HG03571 (cell line): Measurements from ENCODE around the gene ULK3.
"Not testable (repeated sequence)": the region's sequence is repeated elsewhere in the genome, so short reads cannot be mapped to it uniquely, and the experiment has no call there.

Source experiments
- ATAC-seq: cut with Tn5 transposase; IDR thresholded peaks from one replicate; pipeline ENCODE4 v1.9.1; 2021; ENCODE audit not compliant: unreplicated experiment

The ULK3 gene, protein sequence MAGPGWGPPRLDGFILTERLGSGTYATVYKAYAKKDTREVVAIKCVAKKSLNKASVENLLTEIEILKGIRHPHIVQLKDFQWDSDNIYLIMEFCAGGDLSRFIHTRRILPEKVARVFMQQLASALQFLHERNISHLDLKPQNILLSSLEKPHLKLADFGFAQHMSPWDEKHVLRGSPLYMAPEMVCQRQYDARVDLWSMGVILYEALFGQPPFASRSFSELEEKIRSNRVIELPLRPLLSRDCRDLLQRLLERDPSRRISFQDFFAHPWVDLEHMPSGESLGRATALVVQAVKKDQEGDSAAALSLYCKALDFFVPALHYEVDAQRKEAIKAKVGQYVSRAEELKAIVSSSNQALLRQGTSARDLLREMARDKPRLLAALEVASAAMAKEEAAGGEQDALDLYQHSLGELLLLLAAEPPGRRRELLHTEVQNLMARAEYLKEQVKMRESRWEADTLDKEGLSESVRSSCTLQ

DNA sequence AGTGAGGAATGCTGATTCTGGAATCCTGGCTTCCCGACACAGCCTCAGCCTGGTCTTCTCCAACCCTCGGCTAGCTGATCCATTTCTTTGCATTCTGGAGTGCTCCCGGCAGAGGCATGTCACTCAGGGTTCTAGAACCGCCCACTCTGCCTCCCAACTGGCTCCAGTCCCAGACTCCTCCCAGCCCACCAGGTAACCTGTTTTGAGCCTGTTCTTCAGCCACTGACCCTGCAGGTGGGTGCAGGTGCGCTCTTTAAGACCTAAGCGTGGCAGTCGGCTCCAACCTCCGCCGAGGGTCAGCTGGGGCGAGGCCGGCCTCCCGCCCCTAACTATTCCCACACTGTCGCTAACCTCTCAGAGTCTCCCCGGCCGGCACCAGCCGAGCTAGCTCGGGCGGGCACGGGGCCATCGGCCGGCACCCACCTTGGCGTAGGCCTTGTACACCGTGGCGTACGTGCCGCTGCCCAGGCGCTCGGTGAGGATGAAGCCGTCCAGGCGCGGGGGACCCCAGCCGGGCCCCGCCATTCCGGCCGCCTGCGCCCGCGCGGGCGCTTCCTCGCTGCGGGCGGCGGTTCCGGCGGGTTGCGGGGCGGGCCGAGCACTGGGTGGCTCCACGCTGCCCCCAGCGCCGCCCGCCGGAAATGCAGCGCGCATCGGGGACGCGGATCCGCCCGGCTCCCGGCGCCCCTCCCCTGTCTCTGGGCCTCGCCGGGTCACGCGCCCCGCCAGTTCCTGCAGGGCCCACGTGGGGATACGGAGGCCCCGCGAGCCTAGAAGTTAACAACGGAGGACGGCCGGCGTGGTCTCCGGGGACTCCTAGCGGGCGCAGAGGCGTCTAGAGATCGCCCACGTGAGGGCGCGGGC is at the start of gene ULK3:
Gene ULK3 (minus strand): TSS at position 576 of the 864 bp plus-strand sequence. CDS start 51 bp downstream, at position 525.
- ATAC-seq = peak; percentile 75

DNA sequence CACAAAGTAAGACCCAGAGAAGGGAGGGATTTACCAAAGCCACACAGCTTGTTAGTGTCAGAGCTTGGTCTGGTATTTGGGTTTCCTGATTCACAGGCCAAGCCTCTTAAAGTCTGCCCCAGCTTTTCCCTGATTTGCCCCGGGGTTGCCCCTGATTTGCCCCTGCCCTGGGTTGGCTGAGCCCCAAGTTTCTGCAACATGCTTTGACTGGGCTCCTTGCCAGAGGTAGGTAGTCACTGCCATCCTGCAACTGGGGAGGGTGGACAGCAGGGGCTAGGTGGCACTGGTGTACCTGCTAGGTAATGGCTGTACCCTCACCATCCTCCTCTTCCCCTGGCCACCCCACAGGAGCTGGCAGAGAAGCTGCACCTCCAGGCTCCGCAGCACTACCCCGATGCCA is 49.4 kb upstream of the ULK3 start:
- ATAC-seq = no peak

DNA sequence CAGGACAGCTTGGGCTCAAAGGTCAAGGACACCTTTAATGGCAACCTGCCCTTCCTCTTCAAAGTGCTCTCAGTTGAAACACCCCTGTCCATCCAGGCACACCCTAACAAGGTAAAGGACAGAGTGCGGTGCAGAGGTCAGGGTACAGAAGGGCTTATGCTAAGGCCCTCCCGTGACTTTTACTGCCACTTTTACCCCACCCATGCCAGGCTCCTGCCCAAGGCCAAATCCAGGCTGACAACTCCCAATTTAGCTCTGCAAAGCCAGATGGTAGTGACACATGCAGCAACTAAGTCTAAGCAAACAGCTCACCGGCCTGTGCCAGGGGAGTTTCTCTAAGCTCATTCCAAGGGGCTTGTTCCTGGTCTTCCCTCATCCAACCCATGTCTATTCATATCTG is 48.5 kb upstream of the ULK3 start:
- ATAC-seq = no peak

DNA sequence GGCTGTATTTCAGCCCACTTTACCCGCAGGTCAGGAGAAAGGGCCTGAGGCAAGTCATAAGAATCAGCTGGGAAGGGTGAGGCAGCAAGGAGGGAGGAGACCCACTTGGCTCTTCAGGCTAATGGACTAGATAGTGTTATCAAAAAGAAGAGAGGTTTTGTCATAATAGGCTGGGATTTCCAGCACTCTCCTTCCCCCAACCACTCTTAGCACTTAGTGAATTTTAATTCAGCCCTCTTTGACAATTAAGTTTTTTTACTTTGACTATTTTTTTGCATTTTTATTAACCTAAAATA is 47.7 kb upstream of the ULK3 start:
- ATAC-seq = no peak

DNA sequence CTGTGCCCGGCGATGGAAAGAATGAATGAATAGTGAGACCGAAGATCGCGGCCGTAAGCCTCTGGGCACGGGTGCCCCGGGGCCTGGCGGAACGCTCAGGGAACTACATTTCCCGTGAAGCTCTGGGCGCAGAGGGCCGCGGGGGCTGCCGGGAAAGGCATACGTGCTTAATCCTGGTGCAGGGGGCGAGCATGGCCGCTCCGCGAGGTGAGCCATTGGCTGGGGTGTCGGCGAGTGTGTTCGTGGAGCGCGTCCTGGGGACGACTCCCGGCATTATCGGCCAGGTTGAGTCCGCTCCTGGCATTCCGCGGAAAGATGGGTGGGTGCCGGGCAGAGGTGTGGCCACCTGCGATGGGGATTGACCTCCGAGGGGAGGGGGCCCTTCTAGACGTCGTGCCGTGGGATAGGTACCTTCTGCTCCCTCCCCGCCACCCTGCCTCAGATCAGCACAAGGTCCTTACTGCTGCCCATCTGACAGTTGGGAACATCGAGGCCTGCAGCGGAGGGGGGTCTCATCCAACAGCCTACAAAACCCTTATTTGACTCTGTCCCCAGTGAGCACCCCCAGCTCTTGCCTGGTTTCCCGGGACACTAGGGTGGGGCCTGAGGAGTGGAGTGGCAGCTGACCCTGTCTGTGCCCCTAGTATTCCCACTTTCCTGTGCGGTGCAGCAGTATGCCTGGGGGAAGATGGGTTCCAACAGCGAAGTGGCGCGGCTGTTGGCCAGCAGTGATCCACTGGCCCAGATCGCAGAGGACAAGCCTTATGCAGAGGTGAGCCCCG is 47.1 kb upstream of the ULK3 start, which contains the start of gene MPI:
Gene MPI (plus strand): TSS at position 160 of the 782 bp plus-strand sequence. CDS start 32 bp downstream, at position 192.
- peak; percentile 90 for ATAC-seq

DNA sequence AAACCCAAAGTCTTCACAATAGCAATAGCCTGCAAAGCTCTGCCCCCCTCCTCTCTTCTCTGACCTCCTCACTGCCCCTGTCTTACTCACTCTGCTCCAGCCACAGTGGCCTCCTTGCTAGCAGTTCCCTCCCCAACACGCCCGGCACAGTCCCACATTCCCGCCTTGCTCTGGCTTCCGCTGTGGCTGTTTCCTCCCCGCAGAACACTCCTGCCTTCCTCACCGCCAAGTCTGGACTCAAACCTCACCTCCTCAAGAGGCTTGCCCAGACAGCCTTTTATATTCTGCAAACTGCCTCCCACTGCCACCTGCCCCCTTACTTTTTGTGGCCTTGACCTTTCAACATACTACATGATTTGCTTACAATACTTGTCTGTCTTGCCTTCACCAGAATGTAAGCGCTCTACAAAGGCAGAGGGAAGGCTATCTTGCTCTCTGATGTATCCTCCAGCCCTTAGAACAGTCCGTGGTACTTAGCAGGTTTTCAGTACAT is 46.5 kb upstream of the ULK3 start:
- no peak for ATAC-seq

DNA sequence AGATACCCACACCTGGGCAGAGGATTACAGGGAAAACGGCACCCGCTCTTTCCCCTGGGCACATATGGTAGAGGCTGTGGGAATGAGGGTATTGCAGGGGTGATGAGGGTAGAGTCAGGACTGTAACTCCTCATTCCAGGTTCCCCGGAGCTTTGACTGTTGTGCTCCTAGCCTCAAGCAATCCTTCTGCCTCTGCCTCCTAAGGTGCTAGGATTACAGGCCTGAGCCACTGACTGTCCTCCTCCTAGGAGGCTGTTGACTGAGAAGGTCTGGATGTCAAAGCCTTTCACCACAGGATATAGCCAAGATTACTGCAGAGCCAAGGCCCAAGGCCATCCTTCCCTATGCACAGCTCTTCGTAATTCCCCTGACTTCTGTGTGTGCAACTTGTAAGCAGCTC is 45.8 kb upstream of the ULK3 start:
- no peak for ATAC-seq

DNA sequence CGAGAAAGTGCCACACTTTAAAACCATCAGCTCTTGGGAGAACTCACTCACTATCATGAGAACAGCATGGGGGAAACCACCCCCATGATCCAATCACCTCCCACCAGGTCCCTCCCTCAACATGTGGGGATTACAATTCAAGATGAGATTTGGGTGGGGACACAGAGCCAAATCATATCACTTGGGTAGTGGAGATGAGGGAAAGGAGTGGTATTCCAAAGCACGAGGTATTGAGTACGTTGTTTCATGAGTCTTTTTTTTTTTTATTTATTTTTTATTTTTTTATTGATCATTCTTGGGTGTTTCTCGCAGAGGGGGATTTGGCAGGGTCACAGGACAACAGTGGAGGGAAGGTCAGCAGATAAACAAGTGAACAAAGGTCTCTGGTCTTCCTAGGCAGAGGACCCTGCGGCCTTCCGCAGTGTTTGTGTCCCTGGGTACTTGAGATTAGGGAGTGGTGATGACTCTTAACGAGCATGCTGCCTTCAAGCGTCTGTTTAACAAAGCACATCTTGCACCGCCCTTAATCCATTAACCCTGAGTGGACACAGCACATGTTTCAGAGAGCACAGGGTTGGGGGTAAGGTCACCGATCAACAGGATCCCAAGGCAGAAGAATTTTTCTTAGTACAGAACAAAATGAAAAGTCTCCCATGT is 44.7 kb upstream of the ULK3 start:
- not testable (repeated sequence) for ATAC-seq

DNA sequence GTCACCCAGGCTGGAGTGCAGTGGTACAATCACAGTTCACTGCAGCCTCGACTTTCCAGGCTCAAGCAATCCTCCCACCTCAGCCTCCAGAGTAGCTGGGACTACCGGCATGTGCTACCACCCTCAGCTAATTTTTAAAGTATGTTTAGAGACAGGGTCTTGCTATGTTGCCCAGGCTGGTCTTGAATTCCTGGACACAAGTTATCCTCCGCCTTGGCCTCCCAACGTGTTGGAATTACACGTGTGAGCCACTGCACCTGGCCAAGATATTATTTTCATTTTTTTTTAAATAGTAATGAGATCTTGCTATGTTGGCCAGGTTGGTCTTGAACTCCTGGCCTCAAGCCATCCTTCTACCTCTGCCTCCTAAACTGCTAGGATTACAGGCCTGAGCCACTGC is 42.5 kb upstream of the ULK3 start:
- no peak for ATAC-seq

DNA sequence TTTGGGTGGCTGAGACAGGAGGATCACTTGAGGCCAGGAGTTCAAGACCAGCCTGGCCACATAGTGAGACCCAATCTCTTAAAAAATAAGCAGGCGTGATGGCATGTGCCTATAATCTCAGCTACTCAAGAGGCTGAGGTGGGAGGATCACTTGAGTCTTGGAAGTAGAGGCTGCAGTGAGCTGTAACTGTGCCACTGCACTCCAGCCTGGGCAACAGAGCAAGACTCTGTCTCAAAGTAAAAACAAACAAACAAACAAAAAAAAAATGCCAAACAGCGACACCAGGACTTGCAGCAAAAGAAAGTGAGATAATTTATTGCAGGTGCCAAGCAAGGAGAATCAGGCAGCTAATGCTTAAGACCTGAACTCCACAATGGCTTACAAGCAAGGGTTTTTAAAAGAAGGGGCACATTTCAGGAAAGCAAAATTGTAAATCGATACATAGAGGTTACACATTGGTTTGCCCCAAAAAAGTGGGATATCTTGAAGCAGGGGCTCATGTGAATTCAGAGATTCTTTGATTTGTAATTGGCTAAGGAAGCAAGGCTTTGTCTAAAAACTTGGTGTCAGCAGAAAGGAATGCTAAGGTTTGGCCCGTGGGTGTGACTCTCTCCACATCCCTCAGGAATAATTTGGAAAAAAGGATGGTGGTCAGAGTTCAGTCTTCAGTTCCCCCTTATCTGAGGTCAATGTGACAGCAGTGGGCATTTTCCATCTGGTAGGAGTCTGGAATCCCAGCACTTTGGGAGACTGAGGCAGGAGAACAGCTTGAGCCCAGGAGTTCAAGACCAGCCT is 41.7 kb upstream of the ULK3 start:
- ATAC-seq = no peak

DNA sequence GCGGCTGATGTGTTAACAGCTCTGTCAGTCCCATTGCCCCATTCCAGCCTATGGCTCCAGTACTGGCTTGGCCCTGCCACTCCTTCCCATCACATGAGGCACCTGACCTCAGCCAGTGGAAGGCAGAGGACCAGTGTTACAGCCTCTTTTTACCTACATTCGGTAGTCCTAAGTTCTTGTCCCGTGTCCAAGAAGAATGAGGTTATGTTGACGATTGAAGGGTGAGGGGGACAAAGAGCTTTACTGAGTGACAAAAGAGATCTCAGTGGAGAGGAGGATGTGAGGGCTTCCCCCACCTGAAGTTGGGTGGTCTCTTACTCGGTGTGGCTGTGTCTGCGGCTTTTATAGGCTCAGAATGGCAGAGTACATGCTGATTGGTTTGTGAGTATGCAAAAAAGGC is 39.6 kb upstream of the ULK3 start:
- ATAC-seq = no peak

DNA sequence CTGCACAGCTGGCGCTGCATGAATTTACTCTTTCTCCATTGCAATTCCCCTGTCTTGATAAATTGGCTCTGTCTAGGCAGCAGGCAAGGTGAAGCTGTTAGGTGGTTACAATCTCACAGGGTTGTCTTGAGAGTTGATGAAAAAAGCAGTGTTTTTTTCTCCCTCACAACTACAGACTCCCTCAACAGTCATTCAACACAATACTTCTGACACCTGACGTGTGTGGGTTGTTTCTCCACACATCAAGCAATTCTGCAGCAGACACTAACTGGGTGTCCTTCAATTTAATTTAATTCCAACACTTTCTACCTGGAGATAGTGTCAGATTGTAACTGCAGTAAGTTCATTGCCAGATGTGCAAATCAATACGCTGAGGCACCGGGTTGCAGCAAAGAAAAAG is 35.3 kb upstream of the ULK3 start:
- no peak for ATAC-seq

DNA sequence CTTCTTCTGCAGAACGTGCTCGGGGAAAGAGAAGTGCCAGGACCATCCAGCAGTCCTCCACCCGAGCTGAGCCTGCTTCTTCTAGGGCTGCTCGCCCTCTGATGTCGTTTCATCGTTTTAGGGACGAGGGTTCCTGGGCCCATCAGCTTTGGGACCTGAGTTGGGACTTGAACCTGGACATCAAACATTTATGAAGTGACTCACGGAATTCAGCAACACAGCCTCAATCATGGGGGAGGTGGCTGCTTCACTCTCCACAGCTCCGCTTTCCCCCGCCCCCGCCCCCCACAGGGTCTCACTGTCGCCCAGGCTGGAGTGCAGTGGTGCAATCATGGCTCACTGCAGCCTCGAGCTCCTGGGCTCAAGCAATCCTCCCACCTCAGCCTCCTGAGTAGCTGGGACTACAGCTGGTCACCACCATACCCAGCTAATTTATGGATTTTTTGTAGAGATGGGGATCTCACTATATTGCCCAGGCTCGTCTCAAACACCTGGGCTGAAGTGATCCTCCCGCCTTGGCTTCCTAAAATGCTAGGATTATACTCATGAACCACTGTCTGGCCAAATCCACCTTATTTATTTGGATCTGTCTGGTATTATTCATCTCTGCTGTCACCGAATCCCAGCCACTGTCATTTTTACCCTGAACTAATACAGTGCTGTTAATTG is 30.9 kb upstream of the ULK3 start:
- ATAC-seq = no peak

DNA sequence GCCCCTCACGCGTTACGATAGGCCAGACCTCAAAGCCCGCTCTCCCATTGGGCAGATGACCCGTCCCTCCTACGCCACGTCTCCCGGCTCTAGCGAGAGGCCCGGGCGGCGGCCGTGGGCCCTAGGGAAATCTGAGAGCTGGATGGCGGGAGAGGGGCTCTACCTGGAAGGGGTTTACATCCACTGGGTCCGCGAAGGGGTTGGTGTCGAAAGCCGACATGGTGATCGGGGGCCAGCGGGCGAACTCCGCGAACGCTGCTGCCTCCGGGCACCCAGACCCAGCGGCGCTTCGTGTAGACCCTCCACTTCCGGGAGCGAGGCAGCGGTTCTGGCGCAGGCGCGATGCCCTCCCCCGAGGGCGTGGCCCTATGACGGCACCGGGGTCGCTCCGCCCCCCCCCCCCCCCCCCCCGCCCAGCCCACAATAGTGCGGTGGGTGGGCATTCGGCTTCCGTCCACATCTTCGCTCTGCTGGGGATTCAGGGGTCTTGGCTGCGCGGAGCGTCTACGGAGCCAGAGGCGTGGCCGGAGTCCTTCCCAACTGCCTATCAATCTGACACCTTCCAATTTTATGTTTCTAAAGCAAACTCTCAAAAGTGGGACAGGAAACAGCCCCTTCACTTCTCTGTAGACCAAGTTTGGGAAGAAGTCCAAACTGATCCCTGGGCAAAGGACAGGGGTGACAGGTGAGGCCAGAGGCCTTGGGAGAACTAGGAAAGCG is 30.2 kb upstream of the ULK3 start, which contains the start of gene SCAMP2:
Gene SCAMP2 (minus strand): TSS at position 330 of the 720 bp plus-strand sequence. CDS start 110 bp downstream, at position 220.
- ATAC-seq = peak; percentile 80

DNA sequence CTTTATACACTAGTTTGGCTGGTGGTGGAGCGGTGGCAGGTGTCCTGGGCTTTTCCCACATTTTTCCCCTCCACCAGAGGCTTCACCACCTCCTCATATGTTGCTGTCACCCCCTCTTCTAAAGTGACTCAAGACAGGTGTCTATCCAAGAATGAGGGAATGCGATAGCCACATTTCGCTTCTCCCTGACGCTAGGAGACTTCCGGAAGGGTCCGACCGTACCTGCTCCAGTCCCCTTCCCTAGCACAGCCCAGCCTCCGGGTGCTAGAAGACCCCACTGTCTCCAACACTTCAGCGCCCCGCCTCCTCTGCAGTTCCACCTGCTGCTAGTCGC is 29.7 kb upstream of the ULK3 start:
- no peak for ATAC-seq

DNA sequence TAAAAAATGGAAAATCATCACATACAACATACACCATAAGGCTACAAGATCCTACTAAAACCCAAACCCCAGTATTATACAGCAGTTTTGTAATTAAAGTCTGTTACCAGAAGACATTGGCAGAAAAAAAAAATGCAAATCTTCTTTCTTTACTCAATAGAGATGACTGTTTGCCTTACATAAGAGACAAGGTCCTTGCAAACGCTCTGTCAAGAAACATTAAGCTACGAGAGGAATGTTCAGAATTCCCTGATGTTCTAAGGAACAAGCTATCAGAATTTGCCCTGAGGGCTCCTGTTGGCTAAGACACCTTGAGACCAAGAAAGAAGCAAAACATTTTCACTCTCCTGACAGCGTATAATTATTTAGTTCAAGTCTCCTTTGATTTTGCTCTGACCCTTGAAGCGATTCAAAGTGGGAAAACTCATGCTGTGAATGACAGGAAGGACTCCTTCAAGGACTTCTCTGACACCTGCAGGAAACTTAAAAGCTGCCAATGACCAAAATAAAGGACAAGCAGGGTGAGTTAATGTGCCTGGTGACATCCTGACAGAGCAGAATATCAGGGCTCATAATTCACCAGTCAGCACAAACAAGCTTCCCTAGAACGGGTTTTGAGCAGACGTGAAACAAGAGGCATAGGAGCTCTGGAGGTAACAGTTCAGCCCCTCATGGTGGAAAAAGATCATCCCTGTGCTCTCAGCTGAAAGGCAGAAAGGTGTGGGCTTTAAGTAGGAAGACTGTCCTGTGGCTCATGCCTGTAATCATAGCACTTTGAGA is 27.7 kb upstream of the ULK3 start:
- ATAC-seq = no peak

DNA sequence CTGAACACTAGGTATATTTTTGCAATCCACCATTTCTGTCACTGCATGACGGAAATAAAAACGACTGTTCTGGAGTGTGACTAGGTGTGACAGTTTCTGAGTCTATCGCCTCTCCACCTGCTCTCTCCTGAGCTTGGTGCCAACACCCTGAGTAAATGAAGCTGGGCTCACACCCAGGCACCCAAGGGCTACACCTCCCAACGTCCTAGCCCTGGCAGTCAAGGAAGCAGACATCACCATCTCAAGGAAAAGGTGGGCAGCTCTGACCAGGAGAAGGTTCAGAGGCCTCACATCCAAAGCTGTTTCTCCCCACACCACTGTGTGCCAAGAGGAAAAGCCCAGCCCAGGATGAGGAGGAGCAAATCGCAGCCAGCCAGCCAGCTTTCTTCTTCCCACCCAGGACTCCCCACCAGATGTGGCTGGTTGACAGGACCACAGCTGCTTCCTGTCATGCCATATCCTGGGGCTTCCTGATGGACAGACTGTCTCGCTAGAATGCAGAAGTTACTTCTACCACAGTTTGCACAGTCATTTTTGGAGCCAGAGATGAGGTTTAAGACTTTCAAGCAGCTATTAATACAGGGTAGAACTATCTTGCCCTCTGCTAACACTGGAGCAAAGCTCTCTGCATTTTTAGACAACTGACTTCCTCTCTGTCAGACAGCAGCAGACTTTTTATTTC is 26.9 kb upstream of the ULK3 start:
- ATAC-seq = peak; percentile 42
